Hepatocyte (in vitro differentiated cells): ENCODE results near the gene NTNG2. TPM values are rescaled to one million over a fixed set of nuclear protein-coding genes. Genes with fewer than 3 reads are reported as not detected.

Source experiments
- DNase-seq: peaks from one replicate; pipeline ENCODE4 v3.0.0-alpha.2; 2016; ENCODE audit warnings: low spot score
- H2AFZ ChIP-seq: fragments of 200-600 bp; sonication (generic); 2 replicates; pipeline ENCODE4 v1.6.0; 2016; ENCODE audit warnings: antibody characterized with exemption, mild to moderate bottlenecking
- H3K27ac ChIP-seq: fragments of 200-600 bp; sonication (generic); 2 replicates; pipeline ENCODE4 v1.5.1; 2016; ENCODE audit warnings: mild to moderate bottlenecking
- H3K27me3 ChIP-seq: fragments of 200-600 bp; sonication (generic); 2 replicates; pipeline ENCODE4 v1.6.1; 2016
- H3K36me3 ChIP-seq: fragments of 200-600 bp; sonication (generic); replicated peaks from 2 replicates; pipeline ENCODE4 v1.5.1; 2016; ENCODE audit warnings: low read depth; ENCODE audit not compliant: insufficient read depth
- H3K4me1 ChIP-seq: fragments of 200-600 bp; sonication (generic); 2 replicates; pipeline ENCODE4 v1.5.1; 2016; ENCODE audit warnings: mild to moderate bottlenecking, moderate library complexity; ENCODE audit not compliant: insufficient read depth
- H3K4me2 ChIP-seq: fragments of 200-600 bp; sonication (generic); 2 replicates; pipeline ENCODE4 v1.6.0; 2016
- H3K4me3 ChIP-seq: fragments of 200-600 bp; sonication (generic); 2 replicates; pipeline ENCODE4 v1.5.1; 2016; ENCODE audit warnings: mild to moderate bottlenecking
- H3K79me2 ChIP-seq: fragments of 200-600 bp; sonication (generic); 2 replicates; pipeline ENCODE4 v1.6.0; 2017; ENCODE audit warnings: mild to moderate bottlenecking
- H3K9me2 ChIP-seq: fragments of 200-600 bp; sonication (generic); replicated peaks from 2 replicates; pipeline ENCODE4 v1.6.0; 2017; ENCODE audit warnings: mild to moderate bottlenecking; ENCODE audit not compliant: insufficient read depth
- H3K9me3 ChIP-seq: fragments of 200-600 bp; sonication (generic); 2 replicates; pipeline ENCODE4 v1.5.1; 2016; ENCODE audit warnings: low read depth, mild to moderate bottlenecking
- H4K20me1 ChIP-seq: fragments of 200-600 bp; sonication (generic); 2 replicates; pipeline ENCODE4 v1.6.0; 2016; ENCODE audit warnings: mild to moderate bottlenecking; ENCODE audit not compliant: insufficient read depth, poor library complexity, severe bottlenecking
- CTCF ChIP-seq: fragments of 200-600 bp; sonication (generic); IDR thresholded peaks from 2 replicates; pipeline ENCODE4 v1.5.1; 2016; ENCODE audit warnings: antibody characterized with exemption, mild to moderate bottlenecking; ENCODE audit not compliant: poor library complexity
- EZH2 ChIP-seq: fragments of 200-600 bp; sonication (generic); IDR thresholded peaks from 2 replicates; pipeline ENCODE4 v1.6.1; 2016; ENCODE audit warnings: antibody characterized with exemption, mild to moderate bottlenecking, borderline replicate concordance
- EZH2phosphoT487 ChIP-seq: fragments of 200-600 bp; sonication (generic); IDR thresholded peaks from one replicate; pipeline ENCODE4 v1.6.1; 2018; ENCODE audit warnings: antibody characterized with exemption, mild to moderate bottlenecking, low read depth, moderate library complexity; ENCODE audit not compliant: unreplicated experiment, severe bottlenecking
- WGBS: methylation state at CpG from one replicate; pipeline ENCODE4 v1.1.6; 2016; ENCODE audit warnings: low lambda C conversion rate; ENCODE audit errors: missing lambda C conversion rate; 5-methylcytosine and 5-hydroxymethylcytosine counted together
- polyA plus RNA-seq: library from polyadenylated mRNA; unstranded; fragments of >200 nt; fragmentation: Nextera tagmentation; extraction: Ambion mirVana; gene quantifications from 2 replicates; pipeline ENCODE4 v1.2.1, GENCODE V29; 2016
- total RNA-seq: library from RNA; depleted of rRNA; stranded (reverse); fragments of >200 nt; gene quantifications from 2 replicates; pipeline ENCODE4 v1.2.3, GENCODE V29; 2014

NTNG2 gene
- total RNA-seq (0.20 and 1.8 TPM in 2 replicates), polyA plus RNA-seq (0.17 and 0.48 TPM in 2 replicates)

- DNase-seq, result no peak
- TF ChIP-seq EZH2phosphoT487 (no peak), CTCF (no peak), EZH2 (no peak)
- Histone ChIP-seq H3K9me2 (no peaks in the 10 kb centered on the region), H3K4me2 (peak within 1 kb of the TSS; percentile 92), H3K27me3 (peaks cover 91% of the 10 kb centered on the region), H3K27ac (no peak within 1 kb of the TSS), H3K4me3 (peak within 1 kb of the TSS; percentile 40), H3K4me1 (peaks cover 11% of the 10 kb centered on the region), H2AFZ (peak within 1 kb of the TSS; percentile 74), H3K36me3 (no peaks in the 10 kb centered on the region), H3K9me3 (no peaks in the 10 kb centered on the region), H4K20me1 (no peaks in the 10 kb centered on the region), H3K79me2 (no peaks in the 10 kb centered on the region)
- WGBS, result 1% methylated on average over 18 of the region's 67 CpGs
These were observed at the start of gene NTNG2 for GRCh38 chr9:132161743-132162184. TSS of gene NTNG2 (plus strand) at chr9:132162058. CDS start at chr9:132166832, 4,774 bp downstream.

- no peak overlapping the region for H3K4me2 ChIP-seq
- no peaks in the 10 kb centered on the region for H3K36me3 ChIP-seq
- TF ChIP-seq EZH2phosphoT487, result no peak
- TF ChIP-seq CTCF, result no peak
- TF ChIP-seq EZH2, result no peak
- H3K9me3 ChIP-seq, result no peaks in the 10 kb centered on the region
- H3K27me3 ChIP-seq, result no peaks in the 10 kb centered on the region
- no peak overlapping the region for H3K27ac ChIP-seq
- H3K4me3 ChIP-seq, result no peak overlapping the region
- 31% methylated on average over 18 of the region's 18 CpGs for WGBS
- no peaks in the 10 kb centered on the region for H3K79me2 ChIP-seq
- no peak overlapping the region for H2AFZ ChIP-seq
- no peaks in the 10 kb centered on the region for H3K9me2 ChIP-seq
- no peaks in the 10 kb centered on the region for H4K20me1 ChIP-seq
- DNase-seq, result peak; percentile 85
- H3K4me1 ChIP-seq, result no peaks in the 10 kb centered on the region
These were observed 47.7 kb upstream of the NTNG2 start for GRCh38 chr9:132114102-132114707.

GRCh38 chr9:132116583-132116982, 45.3 kb upstream of the NTNG2 start:
- no peak overlapping the region for H3K27ac ChIP-seq
- no peaks in the 10 kb centered on the region for H3K9me2 ChIP-seq
- WGBS, result 79% methylated on average over 3 of the region's 3 CpGs
- no peak overlapping the region for H3K4me2 ChIP-seq
- TF ChIP-seq EZH2phosphoT487, result no peak
- no peak for TF ChIP-seq CTCF
- no peak for TF ChIP-seq EZH2
- no peak overlapping the region for H2AFZ ChIP-seq
- H3K36me3 ChIP-seq, result no peaks in the 10 kb centered on the region
- peaks cover 8% of the 10 kb centered on the region for H3K27me3 ChIP-seq
- H4K20me1 ChIP-seq, result no peaks in the 10 kb centered on the region
- no peaks in the 10 kb centered on the region for H3K9me3 ChIP-seq
- no peaks in the 10 kb centered on the region for H3K79me2 ChIP-seq
- H3K4me3 ChIP-seq, result no peak overlapping the region
- DNase-seq, result no peak
- H3K4me1 ChIP-seq, result no peaks in the 10 kb centered on the region
